Nephron (organoid): ENCODE results near the gene ARAP1.

Experiments
- H3K27ac Mint-ChIP-seq, 3 experiments: 2 replicates each; pipeline ENCODE4 v1.8.0; 2020; ENCODE audit warnings: mixed read lengths in 3 of 3, mild to moderate bottlenecking in 2 of 3, moderate library complexity in 1 of 3
- H3K27me3 Mint-ChIP-seq: 2 replicates; pipeline ENCODE4 v1.8.0; 2021; ENCODE audit warnings: low read depth, mild to moderate bottlenecking, moderate library complexity, mixed read lengths
- H3K36me3 Mint-ChIP-seq: 2 replicates; pipeline ENCODE4 v1.8.0; 2020; ENCODE audit warnings: low read depth, mixed read lengths
- H3K4me1 Mint-ChIP-seq: 2 replicates; pipeline ENCODE4 v1.8.0; 2020; ENCODE audit warnings: mixed read lengths
- H3K4me3 Mint-ChIP-seq, 3 experiments: 2 replicates each; pipeline ENCODE4 v1.8.0; 2020; ENCODE audit warnings: mild to moderate bottlenecking in 3 of 3, mixed read lengths in 3 of 3, moderate library complexity in 2 of 3
- H3K9me3 Mint-ChIP-seq: 2 replicates; pipeline ENCODE4 v1.8.0; 2020; ENCODE audit warnings: mixed read lengths
- TF ChIP-seq, protein P1 (sequence below), 3 experiments: fragments of 200-600 bp; sonication (generic); IDR thresholded peaks; one replicate each; pipeline ENCODE4 v1.5.0; 2021; ENCODE audit warnings: antibody characterized with exemption in 3 of 3; ENCODE audit not compliant: unreplicated experiment in 3 of 3

Gene ARAP1

DNA sequence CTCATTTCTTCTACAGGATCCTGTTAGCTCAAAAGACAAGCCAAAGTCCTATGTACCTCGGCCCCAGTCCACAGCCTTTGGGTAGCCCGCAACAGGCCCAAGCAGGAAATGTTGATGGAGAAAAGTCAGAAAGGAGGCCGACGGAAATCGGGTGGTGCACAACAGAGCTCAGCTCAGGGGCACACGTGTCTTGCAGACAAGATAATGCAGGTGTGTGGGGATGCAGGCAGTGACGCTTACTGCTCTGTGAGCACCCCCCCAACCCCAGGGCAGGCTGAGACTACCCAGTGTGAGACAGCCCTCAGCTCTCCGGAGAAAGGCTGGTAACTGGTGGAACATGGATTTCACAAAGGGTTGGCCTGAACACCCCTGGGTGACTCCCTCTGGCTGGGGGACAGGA, 73.7 kb downstream of the ARAP1 start:
- Mint-ChIP-seq H3K4me3 (no peak overlapping the region), H3K27me3 (peaks cover 75% of the 10 kb centered on the region), H3K36me3 (no peaks in the 10 kb centered on the region), H3K4me1 (no peaks in the 10 kb centered on the region), H3K9me3 (no peaks in the 10 kb centered on the region), H3K27ac (no peak overlapping the region)
- TF ChIP-seq, protein P1, sequence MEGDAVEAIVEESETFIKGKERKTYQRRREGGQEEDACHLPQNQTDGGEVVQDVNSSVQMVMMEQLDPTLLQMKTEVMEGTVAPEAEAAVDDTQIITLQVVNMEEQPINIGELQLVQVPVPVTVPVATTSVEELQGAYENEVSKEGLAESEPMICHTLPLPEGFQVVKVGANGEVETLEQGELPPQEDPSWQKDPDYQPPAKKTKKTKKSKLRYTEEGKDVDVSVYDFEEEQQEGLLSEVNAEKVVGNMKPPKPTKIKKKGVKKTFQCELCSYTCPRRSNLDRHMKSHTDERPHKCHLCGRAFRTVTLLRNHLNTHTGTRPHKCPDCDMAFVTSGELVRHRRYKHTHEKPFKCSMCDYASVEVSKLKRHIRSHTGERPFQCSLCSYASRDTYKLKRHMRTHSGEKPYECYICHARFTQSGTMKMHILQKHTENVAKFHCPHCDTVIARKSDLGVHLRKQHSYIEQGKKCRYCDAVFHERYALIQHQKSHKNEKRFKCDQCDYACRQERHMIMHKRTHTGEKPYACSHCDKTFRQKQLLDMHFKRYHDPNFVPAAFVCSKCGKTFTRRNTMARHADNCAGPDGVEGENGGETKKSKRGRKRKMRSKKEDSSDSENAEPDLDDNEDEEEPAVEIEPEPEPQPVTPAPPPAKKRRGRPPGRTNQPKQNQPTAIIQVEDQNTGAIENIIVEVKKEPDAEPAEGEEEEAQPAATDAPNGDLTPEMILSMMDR (IDR thresholded peaks at IDR 0.05; ENCODE audit: unreplicated experiment in 3 of 3), result no peak

DNA sequence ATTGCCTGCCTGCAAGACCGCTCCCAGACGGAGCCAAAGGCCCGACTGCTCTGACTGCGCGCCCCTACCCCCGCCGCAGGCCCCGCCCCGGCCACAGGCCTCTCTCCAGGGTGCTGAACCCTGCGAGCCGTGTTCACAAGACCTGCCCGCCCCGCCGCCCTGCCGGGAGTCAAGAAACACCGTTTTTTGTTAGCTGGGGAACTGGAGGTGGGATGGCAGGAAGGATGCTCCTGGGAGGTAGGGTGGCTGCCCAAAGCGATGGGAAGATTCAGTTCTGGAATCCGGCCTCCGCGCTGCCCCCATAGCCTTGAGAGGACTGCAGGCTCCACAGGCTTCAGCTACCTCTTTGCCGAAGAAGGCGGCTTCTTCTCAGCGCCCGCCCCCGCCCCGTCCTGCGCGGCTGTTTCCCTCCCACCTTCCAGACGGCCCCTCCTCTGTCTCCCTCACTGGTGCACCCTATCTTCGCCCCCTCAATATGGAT, 75.3 kb downstream of the ARAP1 start:
- H3K4me1 Mint-ChIP-seq, result no peaks in the 10 kb centered on the region
- no peak overlapping the region for H3K27ac Mint-ChIP-seq
- H3K36me3 Mint-ChIP-seq, result no peaks in the 10 kb centered on the region
- H3K4me3 Mint-ChIP-seq, result peak overlapping the region in 1 of 3 experiments; percentile 46
- TF ChIP-seq, protein P1 (IDR thresholded peaks at IDR 0.05; ENCODE audit: unreplicated experiment in 3 of 3), result no peak
- H3K9me3 Mint-ChIP-seq, result no peaks in the 10 kb centered on the region
- peaks cover 86% of the 10 kb centered on the region for H3K27me3 Mint-ChIP-seq

DNA sequence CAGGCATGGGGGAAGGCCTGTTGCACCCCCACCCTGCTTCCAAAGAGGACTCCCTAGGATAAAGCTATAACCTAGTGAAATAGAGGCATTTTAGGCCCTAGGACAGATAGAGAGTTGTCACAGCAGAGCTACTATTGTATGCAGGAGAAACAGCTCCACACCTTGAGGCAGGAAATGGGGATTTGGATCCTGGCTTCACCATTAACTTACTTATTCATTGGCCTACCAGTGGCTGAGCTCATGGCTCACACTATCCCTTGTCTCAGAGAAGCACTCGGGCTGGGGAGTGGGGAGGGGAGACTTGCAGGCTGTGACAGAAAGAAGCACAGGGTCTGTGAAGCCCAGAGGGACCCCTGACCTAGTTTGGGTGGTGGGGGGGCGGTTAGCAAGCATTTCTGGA, 77.0 kb downstream of the ARAP1 start:
- TF ChIP-seq, protein P1 (IDR thresholded peaks at IDR 0.05; ENCODE audit: unreplicated experiment in 3 of 3), result no peak
- no peaks in the 10 kb centered on the region for H3K4me1 Mint-ChIP-seq
- H3K27me3 Mint-ChIP-seq, result peaks cover 89% of the 10 kb centered on the region
- H3K36me3 Mint-ChIP-seq, result no peaks in the 10 kb centered on the region
- H3K27ac Mint-ChIP-seq, result no peak overlapping the region
- no peaks in the 10 kb centered on the region for H3K9me3 Mint-ChIP-seq
- no peak overlapping the region for H3K4me3 Mint-ChIP-seq

GRCh38 chr11:72673943-72674828, 78.0 kb downstream of the ARAP1 start, which contains the start of gene PDE2A:
TSS of gene PDE2A (minus strand) at chr11:72674422. CDS start at chr11:72674207, 215 bp downstream.
- no peaks in the 10 kb centered on the region for H3K9me3 Mint-ChIP-seq
- TF ChIP-seq, protein P1 (IDR thresholded peaks at IDR 0.05; ENCODE audit: unreplicated experiment in 3 of 3), result no peak
- peaks cover 79% of the 10 kb centered on the region for H3K27me3 Mint-ChIP-seq
- H3K4me1 Mint-ChIP-seq, result no peaks in the 10 kb centered on the region
- no peaks in the 10 kb centered on the region for H3K36me3 Mint-ChIP-seq
- H3K27ac Mint-ChIP-seq, result no peak within 1 kb of the TSS
- H3K4me3 Mint-ChIP-seq, result no peak within 1 kb of the TSS

DNA sequence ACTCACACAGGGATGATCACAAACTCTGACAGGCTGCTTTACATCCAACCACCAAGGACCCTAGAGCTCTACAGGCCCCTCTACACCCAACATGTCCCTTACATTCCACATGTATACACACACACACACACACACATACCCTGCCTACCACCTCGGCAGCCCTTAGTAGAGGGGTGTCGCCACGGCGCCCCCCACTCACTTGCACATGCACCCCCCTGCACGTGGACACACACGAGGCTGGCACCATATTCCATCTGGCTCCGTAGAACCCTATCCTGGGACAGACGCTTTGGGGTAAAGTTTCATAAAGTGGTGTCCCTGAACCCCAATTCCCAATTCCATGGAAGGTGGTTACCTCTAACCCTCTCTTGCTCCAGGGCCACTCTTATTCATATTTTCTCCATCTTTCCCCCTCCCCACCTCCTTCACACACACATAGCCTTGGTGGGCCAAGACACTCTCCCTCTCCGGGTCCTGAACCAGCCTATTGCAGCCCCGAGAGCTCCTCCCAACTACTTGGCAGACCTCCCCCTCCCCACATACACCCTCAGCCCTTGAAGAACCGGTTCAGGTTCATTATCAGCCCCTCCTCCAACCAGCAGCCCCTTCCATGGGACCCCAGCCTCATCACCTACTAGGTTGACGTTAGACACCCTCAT, 78.8 kb downstream of the ARAP1 start:
- Mint-ChIP-seq H3K9me3 (no peaks in the 10 kb centered on the region), H3K4me1 (no peaks in the 10 kb centered on the region), H3K4me3 (no peak overlapping the region), H3K36me3 (no peaks in the 10 kb centered on the region), H3K27me3 (peaks cover 72% of the 10 kb centered on the region), H3K27ac (no peak overlapping the region)
- TF ChIP-seq, protein P1 (IDR thresholded peaks at IDR 0.05; ENCODE audit: unreplicated experiment in 3 of 3), result no peak
